Neural progenitor cell (in vitro differentiated cells): ENCODE measurements around the gene CAMK2A.

Experiments used
- EZH2phosphoT487 ChIP-seq: fragments of 200-600 bp; sonication (generic); IDR thresholded peaks from 2 replicates; pipeline ENCODE4 v1.6.1; 2017; ENCODE audit warnings: antibody characterized with exemption
- TF ChIP-seq, protein P1 (sequence below): fragments of 200-600 bp; sonication (generic); IDR thresholded peaks from 2 replicates; pipeline ENCODE4 v1.5.1; 2017; ENCODE audit warnings: antibody characterized with exemption, mild to moderate bottlenecking

DNA sequence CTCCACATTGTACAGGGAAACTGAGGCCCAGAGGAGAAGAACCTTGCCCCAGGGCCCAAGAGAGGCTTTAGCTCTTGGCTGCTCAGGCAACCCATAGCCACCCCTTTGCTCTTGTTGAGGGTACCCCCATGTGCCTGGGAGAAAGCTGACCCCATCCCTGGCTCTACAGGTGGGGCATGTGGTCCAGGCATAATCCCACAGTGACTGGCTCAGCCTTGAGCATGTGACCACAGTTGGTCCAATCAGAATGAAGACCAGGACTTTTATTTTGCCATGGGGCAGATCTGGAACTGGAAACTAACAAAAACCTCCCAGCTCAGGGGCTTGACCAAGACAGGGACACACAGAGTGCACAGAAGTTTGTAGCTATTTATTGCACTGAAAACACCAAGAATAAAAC lies 70.4 kb downstream of the CAMK2A start:
- TF ChIP-seq, protein P1, sequence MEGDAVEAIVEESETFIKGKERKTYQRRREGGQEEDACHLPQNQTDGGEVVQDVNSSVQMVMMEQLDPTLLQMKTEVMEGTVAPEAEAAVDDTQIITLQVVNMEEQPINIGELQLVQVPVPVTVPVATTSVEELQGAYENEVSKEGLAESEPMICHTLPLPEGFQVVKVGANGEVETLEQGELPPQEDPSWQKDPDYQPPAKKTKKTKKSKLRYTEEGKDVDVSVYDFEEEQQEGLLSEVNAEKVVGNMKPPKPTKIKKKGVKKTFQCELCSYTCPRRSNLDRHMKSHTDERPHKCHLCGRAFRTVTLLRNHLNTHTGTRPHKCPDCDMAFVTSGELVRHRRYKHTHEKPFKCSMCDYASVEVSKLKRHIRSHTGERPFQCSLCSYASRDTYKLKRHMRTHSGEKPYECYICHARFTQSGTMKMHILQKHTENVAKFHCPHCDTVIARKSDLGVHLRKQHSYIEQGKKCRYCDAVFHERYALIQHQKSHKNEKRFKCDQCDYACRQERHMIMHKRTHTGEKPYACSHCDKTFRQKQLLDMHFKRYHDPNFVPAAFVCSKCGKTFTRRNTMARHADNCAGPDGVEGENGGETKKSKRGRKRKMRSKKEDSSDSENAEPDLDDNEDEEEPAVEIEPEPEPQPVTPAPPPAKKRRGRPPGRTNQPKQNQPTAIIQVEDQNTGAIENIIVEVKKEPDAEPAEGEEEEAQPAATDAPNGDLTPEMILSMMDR = no peak
- TF ChIP-seq EZH2phosphoT487 = no peak
